Fibroblast of mammary gland (primary cell): ENCODE data around the gene PANK1.

ENCODE experiments used
- DNase-seq: peaks from one replicate; pipeline ENCODE4 v3.0.0-alpha.2; 2010; ENCODE audit warnings: low read depth
- H3K4me3 ChIP-seq: 2 replicates; pipeline ENCODE4 v1.5.1; 2011; ENCODE audit warnings: low read depth, mild to moderate bottlenecking, low read length, moderate library complexity; ENCODE audit not compliant: control insufficient read depth
- TF ChIP-seq, protein P1 (sequence below): conservative IDR thresholded peaks from 2 replicates; pipeline ENCODE4 v1.5.1; 2011; ENCODE audit warnings: low read depth, low read length, inconsistent platforms; ENCODE audit not compliant: control insufficient read depth, insufficient read depth

The PANK1 gene

DNA sequence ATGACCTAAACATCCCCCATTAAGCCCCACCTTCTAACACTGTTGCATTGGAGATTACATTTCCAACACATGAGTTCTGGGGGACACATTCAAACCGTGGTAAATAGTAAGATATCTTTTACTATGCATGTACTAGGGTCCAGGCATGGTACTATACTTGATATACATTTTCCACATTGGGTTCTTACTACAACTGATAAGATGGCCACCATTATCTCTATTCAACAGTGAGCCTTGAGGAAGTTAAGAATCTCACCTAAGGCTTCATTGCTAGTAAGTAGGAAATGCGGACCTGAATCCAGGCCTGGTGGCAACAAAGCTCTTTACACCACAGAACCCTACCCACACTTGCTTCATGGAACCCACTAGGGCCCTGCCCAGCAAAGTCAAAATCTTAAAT, 5.7 kb downstream of the PANK1 start:
- TF ChIP-seq, protein P1, sequence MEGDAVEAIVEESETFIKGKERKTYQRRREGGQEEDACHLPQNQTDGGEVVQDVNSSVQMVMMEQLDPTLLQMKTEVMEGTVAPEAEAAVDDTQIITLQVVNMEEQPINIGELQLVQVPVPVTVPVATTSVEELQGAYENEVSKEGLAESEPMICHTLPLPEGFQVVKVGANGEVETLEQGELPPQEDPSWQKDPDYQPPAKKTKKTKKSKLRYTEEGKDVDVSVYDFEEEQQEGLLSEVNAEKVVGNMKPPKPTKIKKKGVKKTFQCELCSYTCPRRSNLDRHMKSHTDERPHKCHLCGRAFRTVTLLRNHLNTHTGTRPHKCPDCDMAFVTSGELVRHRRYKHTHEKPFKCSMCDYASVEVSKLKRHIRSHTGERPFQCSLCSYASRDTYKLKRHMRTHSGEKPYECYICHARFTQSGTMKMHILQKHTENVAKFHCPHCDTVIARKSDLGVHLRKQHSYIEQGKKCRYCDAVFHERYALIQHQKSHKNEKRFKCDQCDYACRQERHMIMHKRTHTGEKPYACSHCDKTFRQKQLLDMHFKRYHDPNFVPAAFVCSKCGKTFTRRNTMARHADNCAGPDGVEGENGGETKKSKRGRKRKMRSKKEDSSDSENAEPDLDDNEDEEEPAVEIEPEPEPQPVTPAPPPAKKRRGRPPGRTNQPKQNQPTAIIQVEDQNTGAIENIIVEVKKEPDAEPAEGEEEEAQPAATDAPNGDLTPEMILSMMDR: no peak
- no peak overlapping the region for H3K4me3 ChIP-seq
- DNase-seq: no peak

DNA sequence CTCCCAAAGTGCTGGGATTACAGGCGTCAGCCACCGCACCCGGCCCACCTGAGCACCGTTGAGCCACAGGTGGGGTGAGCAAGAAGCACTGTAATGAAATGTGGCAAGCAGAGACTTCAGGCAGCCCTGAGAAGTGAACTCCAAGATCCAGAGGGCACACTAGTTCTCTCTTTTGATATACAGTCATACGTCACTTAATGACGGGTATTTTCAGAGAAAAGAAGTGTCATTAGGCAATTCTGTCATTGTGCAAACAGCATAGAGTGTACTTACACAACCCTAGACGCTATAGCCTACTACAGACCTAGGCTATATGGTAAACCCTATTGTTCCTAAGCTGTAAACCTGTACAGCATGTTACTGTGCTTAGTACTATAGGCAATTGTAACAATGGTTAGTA, 7.9 kb downstream of the PANK1 start:
- TF ChIP-seq, protein P1: no peak
- no peak for DNase-seq

DNA sequence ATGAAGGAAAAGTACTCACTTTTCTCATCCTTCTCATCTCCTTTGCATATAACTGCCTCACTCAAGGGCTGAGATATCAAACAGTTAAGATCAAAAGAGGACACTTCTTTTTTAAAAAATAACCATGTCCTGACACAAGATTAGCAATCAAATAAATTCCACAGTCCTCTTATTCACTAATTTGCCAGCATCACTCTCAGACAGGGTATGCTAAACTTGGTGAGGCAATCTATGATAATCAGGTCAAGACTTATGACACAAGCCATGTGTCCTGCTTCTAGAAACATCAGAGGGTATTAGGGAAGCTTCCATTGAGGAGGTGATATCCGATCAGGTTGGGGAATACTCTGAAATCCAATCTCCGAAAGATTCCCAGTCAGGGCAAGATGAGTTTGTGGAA, 10.4 kb downstream of the PANK1 start:
- DNase-seq: no peak
- TF ChIP-seq, protein P1: no peak
- H3K4me3 ChIP-seq: no peak overlapping the region

More for the DNA sequence above, 7.9 kb downstream of the PANK1 start:
- H3K4me3 ChIP-seq: no peak overlapping the region

DNA sequence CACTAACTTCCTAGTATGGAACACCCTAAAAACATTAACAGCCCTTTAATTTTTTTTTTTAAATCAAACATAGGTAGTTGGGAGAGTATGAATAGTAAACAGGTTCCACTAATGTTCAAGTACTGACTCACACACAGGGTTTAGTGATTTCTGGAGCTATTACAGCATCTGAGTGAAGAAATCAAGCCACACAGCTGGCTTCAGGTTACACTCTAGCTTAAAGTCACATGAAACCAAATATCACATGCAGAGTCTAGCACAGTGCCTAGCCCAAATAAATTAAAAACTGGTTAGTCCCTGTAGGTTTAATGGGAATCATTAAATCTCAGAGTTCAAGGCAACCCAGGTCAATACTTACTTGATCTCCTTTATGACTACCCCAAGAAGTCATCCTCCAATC, 11.6 kb downstream of the PANK1 start:
- peak; percentile 85 for DNase-seq
- no peak overlapping the region for H3K4me3 ChIP-seq
- TF ChIP-seq, protein P1: no peak

DNA sequence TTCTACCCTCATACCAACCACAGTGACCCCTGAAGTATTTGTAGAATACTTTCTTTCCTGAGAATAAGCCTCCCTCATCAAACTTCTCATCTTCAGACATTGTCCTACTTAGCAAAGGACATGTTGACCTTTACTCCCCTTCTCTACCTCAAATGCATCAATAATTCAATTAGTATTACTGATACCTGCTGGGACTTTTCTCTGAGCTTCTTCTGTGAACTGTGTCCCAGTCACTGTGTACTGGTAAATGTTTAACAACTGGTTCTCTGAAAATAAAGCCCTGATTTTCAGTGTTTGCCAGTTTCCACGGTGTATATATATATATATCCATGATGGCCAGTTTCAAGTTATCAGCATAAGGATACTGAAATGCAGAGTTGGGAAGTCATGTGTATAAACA, 12.2 kb downstream of the PANK1 start:
- H3K4me3 ChIP-seq: no peak overlapping the region
- DNase-seq: no peak
- TF ChIP-seq, protein P1: no peak

DNA sequence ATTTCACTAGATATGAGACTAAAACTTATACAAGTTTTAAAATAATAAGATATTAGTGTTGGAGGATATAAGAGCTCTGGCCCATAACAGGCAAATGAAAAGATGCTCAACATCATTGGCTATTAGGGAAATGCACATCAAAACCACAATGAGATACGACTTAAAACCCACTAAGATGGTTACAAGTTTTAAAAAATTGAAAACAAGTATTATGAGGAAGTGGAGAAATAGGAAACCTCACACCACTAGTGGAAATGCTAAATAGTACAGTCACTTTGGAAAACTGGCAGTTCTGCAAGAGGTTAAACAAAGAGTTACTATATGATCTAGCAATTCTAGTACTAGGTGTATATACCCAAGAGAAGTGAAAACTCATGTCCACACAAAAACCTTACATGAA, 17.2 kb downstream of the PANK1 start:
- H3K4me3 ChIP-seq: no peak overlapping the region
- DNase-seq: no peak
- TF ChIP-seq, protein P1: no peak
